Posterior cingulate gyrus (tissue), 11 donors: ENCODE data around the gene ARMC5.
"Not testable (repeated sequence)": the region's sequence is repeated elsewhere in the genome, so short reads cannot be mapped to it uniquely, and the experiment has no call there.

Experiments
- DNase-seq, 10 donors: peaks; one replicate each; pipeline versions ENCODE4 v3.0.0 to v3.0.0-alpha.2; 2020 to 2021; ENCODE audit warnings: mixed read lengths in 3 of 10
- intact Hi-C: fragments of 100-400 bp; cut with DNase I; formaldehyde crosslinking; loops from one replicate; pipeline ENCODE4 v1.15.1; 2023

Gene ARMC5

DNA sequence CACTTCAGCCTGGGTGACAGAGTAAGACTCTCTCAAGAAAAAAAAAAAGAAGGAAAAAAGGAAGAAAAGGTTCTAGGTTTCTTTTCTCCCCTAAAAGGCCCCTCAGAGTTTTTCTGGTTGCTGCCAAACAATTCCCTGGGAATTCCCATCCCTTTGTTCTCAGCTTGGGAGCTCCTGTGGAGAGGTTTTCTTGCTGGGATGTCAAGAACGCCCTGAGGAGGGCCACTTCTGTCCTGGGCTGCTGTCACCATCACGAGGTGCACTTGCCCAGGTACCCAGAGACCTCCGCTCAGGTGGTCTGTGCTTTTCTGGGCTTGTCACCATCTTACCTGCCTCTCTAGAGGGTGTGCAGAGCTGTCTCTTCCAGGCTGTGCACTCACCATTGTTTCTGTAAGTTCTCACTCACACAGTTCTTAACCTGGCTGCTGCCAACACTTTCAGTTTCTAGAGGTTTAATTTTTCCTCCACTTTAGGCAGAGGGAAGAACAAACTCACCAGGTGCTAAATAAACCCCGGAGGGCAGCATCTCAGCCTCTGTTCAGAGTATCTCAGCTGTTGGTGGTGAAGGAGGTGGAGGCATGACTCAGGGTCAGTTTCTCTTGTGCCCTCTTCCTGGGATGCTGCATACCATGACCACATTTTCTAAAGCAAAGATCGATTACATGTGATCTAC, 28.8 kb upstream of the ARMC5 start:
- DNase-seq = peak in 2 of 10 donors; percentile 17 to 20
- intact Hi-C loops = no loop called here

DNA sequence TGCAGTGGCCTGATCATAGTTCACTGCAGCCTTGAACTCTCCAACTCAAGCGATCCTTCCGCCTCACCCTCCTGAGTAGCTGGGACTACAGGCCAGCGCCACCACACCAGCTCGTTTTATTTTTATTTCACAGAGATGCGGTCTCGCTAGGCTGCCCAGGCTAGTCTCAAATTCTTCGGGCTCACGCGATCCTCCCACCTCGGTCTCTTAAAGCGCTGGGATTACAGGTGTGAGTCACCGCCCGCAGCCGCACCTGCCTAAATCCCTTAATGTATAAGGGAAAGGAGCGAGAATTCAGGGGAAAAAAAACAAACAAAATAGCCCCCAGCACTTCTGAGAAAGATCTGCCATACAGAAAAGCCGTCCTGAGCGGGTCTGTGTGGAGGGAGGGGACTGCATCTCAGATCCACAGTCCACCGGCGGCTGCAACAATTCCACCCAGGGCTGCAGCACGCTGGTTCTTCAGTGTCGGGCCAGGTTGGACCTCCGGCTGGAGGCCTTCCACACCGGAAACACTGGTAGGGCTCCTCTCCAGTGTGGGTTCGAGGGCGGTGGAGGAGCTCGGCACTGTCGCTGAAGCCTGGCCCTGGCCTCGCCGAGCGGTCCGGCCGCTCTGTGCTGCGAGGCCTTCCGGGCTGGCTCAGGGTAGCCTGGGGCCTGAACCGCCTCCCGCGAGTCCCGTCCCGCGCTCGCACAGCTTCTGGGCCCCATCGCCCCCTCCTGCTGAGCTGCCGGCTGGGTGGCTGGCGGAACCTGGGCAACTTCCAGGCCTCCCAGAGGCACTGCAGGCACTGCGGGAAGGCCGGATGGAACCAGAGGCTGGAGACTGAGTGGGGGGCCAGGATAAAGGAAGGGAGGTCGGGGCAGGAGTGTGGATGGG, 23.7 kb upstream of the ARMC5 start:
- intact Hi-C loops = no loop called here
- DNase-seq = peak in 2 of 10 donors; percentile 51 to 67

DNA sequence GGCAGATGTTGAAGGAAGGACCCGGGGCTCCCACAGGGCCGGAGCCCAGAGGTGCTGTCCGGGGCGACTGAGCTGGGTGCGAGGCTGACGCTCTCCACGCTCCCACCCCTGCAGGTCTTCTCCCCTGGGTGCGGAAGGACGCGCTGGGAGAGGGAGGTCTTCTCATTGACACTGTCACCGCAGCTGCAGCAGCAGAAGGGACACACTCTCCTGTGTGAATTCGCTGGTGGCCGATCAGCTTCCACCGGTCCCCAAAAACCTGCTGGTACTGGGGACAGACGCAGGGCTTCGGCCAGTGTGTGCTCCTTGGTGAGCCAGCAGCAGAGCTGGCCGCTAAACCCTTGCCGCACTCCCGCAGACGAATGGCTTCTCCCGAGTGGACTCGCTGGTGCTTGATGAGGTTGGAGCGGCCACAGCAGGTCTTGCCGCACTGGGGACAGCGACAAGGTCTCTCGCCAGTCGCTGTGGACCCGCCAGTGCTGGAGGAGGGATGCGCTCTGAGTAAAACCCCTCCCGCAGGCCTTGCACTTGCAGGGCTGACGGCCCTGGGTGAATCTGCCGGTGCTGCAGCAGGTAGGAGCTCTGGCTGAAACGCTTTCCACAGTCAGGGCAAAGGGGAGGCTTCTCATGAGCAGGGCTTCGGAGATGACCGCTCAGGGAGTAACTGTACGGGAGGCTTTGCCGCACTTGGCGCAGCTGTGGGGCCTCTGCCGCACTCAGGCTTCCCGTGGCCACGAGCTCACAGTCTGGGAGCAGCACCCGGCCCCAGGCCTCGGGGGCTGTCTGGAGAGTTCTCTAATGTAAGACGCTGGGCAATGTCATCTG, 22.9 kb upstream of the ARMC5 start:
- DNase-seq = peak in 2 of 10 donors; percentile 59 to 75
- intact Hi-C loops = no loop called here

GRCh38 chr16:31438414-31438813, 20.9 kb upstream of the ARMC5 start:
- DNase-seq = peak in 1 of 10 donors; percentile 0
- intact Hi-C loops = no loop called here

DNA sequence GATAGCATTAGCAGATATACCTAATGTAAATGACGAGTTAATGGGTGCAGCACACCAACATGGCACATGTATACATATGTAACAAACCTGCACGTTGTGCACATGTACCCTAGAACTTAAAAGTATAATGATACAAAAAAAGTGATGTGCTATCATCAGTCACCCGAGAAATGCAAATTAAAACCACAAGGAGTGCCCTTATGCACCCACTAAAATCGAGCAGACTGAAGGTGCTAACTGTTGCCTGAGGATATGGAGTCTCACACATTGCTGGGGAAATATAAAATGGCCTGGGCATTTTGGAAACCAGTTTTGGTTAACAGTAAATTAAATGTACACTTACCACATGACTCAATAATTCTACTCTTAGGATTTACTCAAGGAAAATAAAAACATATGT, 20.3 kb upstream of the ARMC5 start:
- DNase-seq, intact Hi-C loops: not testable (repeated sequence)

GRCh38 chr16:31439519-31439918, 19.8 kb upstream of the ARMC5 start:
- intact Hi-C loops = no loop called here
- DNase-seq = peak in 1 of 10 donors; percentile 5

GRCh38 chr16:31440516-31441184, 18.7 kb upstream of the ARMC5 start:
- intact Hi-C loops = no loop called here
- DNase-seq = peak in 2 of 10 donors; percentile 14 to 27

DNA sequence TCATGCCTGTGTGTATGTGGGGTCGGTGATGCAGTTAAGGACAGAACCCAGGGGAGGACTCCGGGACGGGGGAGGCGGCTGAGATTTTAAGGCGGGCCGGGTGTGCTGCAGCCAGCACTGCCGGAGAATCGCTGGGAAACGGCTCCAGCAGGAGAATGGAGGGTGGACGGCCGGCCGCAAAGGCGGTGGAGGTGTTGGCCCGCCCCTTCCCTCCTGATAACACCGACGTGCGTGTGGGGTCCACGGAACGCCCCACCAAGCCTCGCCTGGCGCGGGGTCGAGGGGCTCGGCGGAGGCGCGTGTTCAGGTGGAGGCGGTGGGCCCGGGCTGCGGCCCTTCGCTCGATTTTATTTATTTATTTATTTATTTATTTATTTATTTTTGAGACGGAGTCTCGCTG, 17.3 kb upstream of the ARMC5 start:
- peak in 3 of 10 donors; percentile 70 to 89 (median 85) for DNase-seq
- intact Hi-C loops = loop anchor here (2.0 kb wide), 1 partner anchor 457 kb away; the partner anchor contains the start of gene HSD3B7

DNA sequence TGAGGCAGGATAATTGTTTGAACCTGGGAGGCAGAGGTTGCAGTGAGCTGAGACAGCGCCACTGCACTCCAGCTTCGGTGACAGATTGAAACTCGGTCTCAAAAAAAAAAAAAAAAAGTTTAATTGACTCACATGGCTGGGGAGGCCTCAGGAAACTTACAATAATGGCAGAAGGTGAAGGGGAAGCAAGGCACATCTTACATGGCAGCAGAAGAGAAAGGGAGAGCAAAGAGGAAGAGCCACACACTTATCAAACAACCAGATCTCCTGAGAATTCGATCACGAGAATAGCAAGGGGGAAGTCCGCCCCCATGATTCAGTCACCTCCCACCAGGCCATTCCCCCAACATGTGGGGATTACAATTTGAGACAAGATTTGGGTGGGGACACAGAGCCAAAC, 13.4 kb upstream of the ARMC5 start:
- peak in 2 of 10 donors; percentile 3 to 8 for DNase-seq
- intact Hi-C loops = not testable (repeated sequence)

- intact Hi-C loops = loop anchor here (10.0 kb wide), 4 partner anchors 264 to 496 kb away; partner anchors contain the start of genes FUS, KAT8 and SETD1A
- DNase-seq = peak in 2 of 10 donors; percentile 8 to 70
These were observed 8.1 kb upstream of the ARMC5 start for GRCh38 chr16:31451201-31451600.

DNA sequence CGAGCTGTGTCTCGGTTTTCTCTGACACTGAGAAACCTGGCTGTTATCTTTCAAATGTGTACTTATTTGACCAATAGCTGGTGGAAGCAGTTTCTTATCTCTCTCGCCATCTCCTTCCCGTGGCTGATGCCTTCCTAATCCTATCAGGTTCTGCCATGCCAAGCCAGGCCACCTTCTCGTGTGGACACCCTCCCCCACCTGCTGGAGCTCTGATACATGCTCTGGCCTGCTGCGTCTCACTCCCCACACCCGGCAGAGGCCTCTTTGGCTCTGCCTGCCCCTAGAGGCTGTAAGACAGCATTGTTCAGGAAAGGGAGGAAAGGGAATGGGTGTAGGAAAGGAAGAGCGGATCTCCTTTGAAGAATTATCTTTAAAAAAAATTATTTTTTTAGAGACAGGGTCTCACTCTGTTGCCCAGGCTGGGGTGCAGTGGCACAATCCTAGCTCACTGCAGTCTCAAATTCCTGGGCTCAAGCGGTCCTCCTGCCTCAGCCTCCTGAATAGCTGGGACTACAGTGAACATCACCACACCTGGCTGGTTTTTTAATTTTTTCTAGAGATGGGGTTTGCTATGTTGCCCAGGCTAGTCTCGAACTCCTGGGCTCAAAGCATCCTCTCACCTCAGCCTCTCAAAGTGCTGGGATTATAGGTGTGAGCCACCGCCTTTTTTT, 7.5 kb upstream of the ARMC5 start:
- peak in 8 of 10 donors; percentile 37 to 95 (median 65) for DNase-seq
- intact Hi-C loops = loop anchor here (10.0 kb wide), 4 partner anchors 263 to 497 kb away; partner anchors contain the start of genes FUS, KAT8 and SETD1A

DNA sequence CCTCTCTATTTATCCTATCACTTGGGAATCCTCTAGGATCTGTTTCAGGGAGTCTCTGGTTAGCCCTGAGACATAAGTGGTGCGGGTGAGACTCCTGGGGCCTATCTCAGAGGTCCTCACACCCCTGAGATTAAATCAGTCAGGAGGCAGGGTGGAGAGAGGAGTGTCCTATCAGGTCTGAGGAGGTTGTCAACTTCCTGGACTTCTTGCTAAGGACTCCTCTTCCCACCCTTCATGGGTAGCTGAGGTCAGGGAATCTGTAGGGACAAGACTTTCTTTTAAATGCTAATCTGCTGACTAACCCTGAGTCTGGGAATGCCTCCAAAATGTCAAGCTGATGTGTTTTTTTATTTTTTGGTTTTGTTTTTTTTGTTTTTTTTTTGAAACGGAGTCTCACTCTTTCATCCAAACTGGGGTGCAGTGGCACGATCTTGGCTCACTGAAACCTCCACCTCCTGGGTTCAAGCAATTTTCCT, 6.6 kb upstream of the ARMC5 start:
- DNase-seq = peak in 2 of 10 donors; percentile 4 to 22
- intact Hi-C loops = loop anchor here (10.0 kb wide), 4 partner anchors 262 to 498 kb away; partner anchors contain the start of genes FUS, KAT8 and SETD1A

- intact Hi-C loops = loop anchor here (10.0 kb wide), 4 partner anchors 261 to 499 kb away; partner anchors contain the start of genes FUS, KAT8 and SETD1A
- peak in 2 of 10 donors; percentile 28 to 36 for DNase-seq
These were observed 5.8 kb upstream of the ARMC5 start for GRCh38 chr16:31453255-31454204.

DNA sequence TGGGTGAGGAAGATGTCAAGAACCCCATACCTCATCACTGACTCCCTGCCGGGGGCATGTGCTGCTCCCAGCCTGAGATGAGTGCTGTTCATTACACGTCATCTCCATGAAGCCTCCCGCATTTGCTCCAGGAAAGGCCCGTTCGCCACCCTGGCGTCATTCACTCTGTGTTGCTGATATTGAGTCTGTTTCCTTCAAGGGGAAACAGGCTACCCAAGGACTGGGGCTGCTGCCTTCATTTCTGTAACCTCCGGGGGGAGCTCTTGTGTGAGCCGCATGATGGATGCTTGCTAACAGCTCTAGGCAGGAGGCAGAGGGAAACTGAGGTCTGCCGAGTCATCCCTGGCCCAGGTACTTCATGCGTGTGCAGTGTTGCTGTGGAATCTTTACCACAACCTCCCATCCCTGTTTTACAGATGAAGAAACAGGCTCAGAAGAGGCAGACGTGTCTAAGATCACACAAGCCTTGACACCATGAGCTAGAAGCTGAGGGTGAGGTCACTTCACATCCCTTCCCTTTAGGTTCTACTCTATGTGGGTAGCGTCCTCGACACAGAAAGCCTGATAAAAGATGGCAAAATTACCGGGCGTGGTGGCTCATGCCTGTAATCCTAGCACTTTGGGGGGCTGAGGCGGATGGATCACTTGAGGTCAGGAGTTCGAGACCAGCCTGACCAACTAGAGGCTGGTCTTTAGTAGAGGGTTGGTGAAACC, 3.5 kb upstream of the ARMC5 start:
- peak in 3 of 10 donors; percentile 43 to 77 (median 70) for DNase-seq
- intact Hi-C loops = loop anchor here (5.0 to 10.0 kb wide), 5 partner anchors 259 to 501 kb away; partner anchors contain the start of genes FUS, KAT8, SETD1A and ZNF646

DNA sequence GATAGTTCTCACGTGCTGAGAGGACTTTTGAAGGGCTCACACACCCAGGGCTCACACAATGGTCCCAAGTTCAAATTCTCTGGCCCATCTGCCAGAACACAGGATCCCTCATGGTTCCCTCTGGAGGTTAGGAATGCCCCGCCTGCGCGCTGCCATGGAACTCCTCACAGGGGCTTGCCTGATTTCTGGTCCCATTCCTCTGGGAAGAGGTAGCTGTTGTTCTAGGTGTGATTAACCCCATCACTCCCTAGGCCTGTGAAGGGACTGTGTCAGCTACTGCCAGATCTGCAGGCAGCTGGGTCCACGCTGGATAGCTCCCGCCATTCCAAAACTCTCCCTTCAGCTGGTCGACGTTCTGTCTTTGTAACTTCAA, 2.3 kb upstream of the ARMC5 start:
- DNase-seq = peak in 2 of 10 donors; percentile 35 to 43
- intact Hi-C loops = loop anchor here (5.0 to 10.0 kb wide), 5 partner anchors 258 to 502 kb away; partner anchors contain the start of genes FUS, KAT8, SETD1A and ZNF646

DNA sequence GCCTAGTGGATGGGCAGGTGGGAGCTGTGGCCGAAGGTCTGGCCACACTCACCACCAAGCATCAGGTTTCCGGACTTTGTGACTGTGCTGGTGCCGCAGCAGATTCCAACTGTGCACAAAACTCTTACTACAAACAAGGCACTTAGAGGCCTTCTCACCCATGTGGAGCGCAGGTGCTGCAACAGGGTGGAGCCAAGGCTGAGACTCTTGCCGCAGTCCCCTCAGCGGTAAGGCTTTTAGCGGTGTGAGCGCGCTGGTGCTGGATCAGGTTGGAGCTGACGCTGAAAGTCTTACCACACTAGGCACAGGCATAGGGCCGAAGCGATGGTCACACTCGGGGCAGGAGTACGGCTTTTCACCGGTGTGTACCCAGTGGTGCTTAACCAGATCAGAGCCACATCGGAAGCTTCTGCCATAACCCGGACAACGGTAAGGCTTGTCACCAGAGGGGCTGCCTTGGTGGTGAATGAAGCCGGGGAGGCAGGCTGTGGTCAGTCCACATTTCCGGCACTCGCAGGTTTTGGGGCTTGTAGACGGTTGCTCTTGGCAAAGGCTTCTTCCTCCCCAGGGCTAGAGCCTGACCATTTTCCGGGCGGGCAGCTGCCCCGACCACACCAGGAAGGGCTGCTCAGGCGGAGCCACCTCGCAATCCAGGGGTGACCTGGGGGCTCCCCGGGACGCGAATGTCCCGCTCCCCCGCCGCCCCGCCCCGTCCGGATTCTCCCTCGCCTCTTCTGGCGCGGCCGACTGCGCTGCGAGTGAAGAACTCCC, 1.0 kb upstream of the ARMC5 start:
- peak in 1 of 10 donors; percentile 86 for DNase-seq
- intact Hi-C loops = loop anchor here (5.0 to 10.0 kb wide), 5 partner anchors 257 to 503 kb away; partner anchors contain the start of genes FUS, KAT8, SETD1A and ZNF646
